Muscle of back (tissue), 11 donors: ENCODE data around the gene THBS4. TPM values are rescaled to one million over a fixed set of nuclear protein-coding genes. Genes with fewer than 3 reads are reported as not detected.

Source experiments
- DNase-seq, 3 donors: peaks; one replicate each; pipeline versions ENCODE4 v3.0.0 to v3.0.0-alpha.2; 2013
- polyA plus RNA-seq, 10 donors: library from polyadenylated mRNA; unstranded; fragments of 120-200 nt; gene quantifications; one replicate each; pipeline ENCODE4 v1.2.1, GENCODE V29; 2013; ENCODE audit not compliant: insufficient read length in 10 of 10

The THBS4 gene
- polyA plus RNA-seq, 10 donors = 107 to 486 (median 299) TPM

GRCh38 chr5:80072103-80073073 lies 37.2 kb downstream of the THBS4 start:
- no peak for DNase-seq

GRCh38 chr5:80076131-80077050 lies 41.2 kb downstream of the THBS4 start:
- no peak for DNase-seq

GRCh38 chr5:80077051-80077714 lies 42.0 kb downstream of the THBS4 start:
- no peak for DNase-seq

- DNase-seq = no peak
Observed at GRCh38 chr5:80078921-80079320, 43.8 kb downstream of the THBS4 start.

- DNase-seq = no peak
Observed at GRCh38 chr5:80082281-80082680, 47.1 kb downstream of the THBS4 start.

- peak; percentile 77 to 94 (median 91) for DNase-seq
Observed at GRCh38 chr5:80082731-80083100, 47.6 kb downstream of the THBS4 start.

- DNase-seq = peak; percentile 64 to 87 (median 69)
Observed at GRCh38 chr5:80083101-80083890, 48.1 kb downstream of the THBS4 start.

GRCh38 chr5:80090884-80091166 lies 55.7 kb downstream of the THBS4 start:
- no peak for DNase-seq

- DNase-seq = peak; percentile 49 to 82 (median 70)
Observed at GRCh38 chr5:80091792-80092192, 56.6 kb downstream of the THBS4 start.

- DNase-seq = no peak
Observed at GRCh38 chr5:80092486-80093107, 57.4 kb downstream of the THBS4 start.

- no peak for DNase-seq
Observed at GRCh38 chr5:80093796-80094195, 58.6 kb downstream of the THBS4 start.

GRCh38 chr5:80094236-80094738 lies 59.1 kb downstream of the THBS4 start:
- DNase-seq = no peak

GRCh38 chr5:80097451-80097850 lies 62.3 kb downstream of the THBS4 start:
- DNase-seq = no peak

GRCh38 chr5:80101993-80102392 lies 66.8 kb downstream of the THBS4 start:
- DNase-seq = no peak

- DNase-seq = no peak
Observed at GRCh38 chr5:80103371-80103770, 68.2 kb downstream of the THBS4 start.

- DNase-seq = no peak
Observed at GRCh38 chr5:80105698-80106439, 70.7 kb downstream of the THBS4 start.

GRCh38 chr5:80106916-80107315 lies 71.8 kb downstream of the THBS4 start:
- DNase-seq = no peak

GRCh38 chr5:80109646-80110478 lies 74.7 kb downstream of the THBS4 start:
- peak in 2 of 3 donors; percentile 48 to 75 for DNase-seq
